A673 (cell line): ENCODE data around the gene INAFM1.

Experiments used
- EZH2 ChIP-seq: fragments of 200-600 bp; sonication (generic); IDR thresholded peaks from 2 replicates; pipeline ENCODE4 v1.6.1; 2017; ENCODE audit warnings: borderline replicate concordance, low read depth, mild to moderate bottlenecking, mixed read lengths, antibody characterized with exemption, low read length; ENCODE audit not compliant: poor library complexity, severe bottlenecking
- TF ChIP-seq, protein P1 (sequence below): fragments of 300-800, 200-600 bp; sonication (generic); conservative IDR thresholded peaks from 2 replicates; pipeline ENCODE4 v1.5.1; 2017; ENCODE audit warnings: low read depth, mild to moderate bottlenecking, antibody characterized with exemption, low read length, moderate library complexity, mixed read lengths

- TF ChIP-seq, protein P1, sequence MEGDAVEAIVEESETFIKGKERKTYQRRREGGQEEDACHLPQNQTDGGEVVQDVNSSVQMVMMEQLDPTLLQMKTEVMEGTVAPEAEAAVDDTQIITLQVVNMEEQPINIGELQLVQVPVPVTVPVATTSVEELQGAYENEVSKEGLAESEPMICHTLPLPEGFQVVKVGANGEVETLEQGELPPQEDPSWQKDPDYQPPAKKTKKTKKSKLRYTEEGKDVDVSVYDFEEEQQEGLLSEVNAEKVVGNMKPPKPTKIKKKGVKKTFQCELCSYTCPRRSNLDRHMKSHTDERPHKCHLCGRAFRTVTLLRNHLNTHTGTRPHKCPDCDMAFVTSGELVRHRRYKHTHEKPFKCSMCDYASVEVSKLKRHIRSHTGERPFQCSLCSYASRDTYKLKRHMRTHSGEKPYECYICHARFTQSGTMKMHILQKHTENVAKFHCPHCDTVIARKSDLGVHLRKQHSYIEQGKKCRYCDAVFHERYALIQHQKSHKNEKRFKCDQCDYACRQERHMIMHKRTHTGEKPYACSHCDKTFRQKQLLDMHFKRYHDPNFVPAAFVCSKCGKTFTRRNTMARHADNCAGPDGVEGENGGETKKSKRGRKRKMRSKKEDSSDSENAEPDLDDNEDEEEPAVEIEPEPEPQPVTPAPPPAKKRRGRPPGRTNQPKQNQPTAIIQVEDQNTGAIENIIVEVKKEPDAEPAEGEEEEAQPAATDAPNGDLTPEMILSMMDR: no peak
- TF ChIP-seq EZH2: no peak
Measured at GRCh38 chr19:47270408-47270807, 4.3 kb upstream of the INAFM1 start.
